CD4-positive, alpha-beta T cell (primary cell): ENCODE data around the gene KDM5A. TPM values are rescaled to one million over a fixed set of nuclear protein-coding genes. Genes with fewer than 3 reads are reported as not detected.

Source experiments
- ATAC-seq: fragments of 200-7000 bp; cut with Tn5 transposase; one replicate; pipeline ENCODE4 v1.10.0; 2022; ENCODE audit warnings: mild to moderate bottlenecking; ENCODE audit not compliant: poor library complexity
- CTCF ChIA-PET: fragments of 350-600 bp; sonication (Branson Sonifier 250); formaldehyde crosslinking; loops from one replicate; lab custom pipeline; 2021; ENCODE audit warnings: antibody characterized with exemption, inconsistent platforms; lab: Charles Lee
- POLR2A ChIA-PET: fragments of 350-600 bp; sonication (Branson Sonifier 250); formaldehyde crosslinking; loops from one replicate; lab custom pipeline; 2021; ENCODE audit warnings: antibody characterized with exemption, inconsistent platforms; lab: Charles Lee
- DNase-seq, 14 experiments: peaks; one replicate each; pipeline ENCODE4 v3.0.0-alpha.2; 2013 to 2020; ENCODE audit warnings: mixed read lengths in 2 of 14
- H3K27ac ChIP-seq, 2 donors: one replicate each; pipeline versions ENCODE4 v1.5.1 to v1.7.0; 2013; ENCODE audit warnings: low read length in 2 of 2, low read depth in 1 of 2, mild to moderate bottlenecking in 1 of 2
- H3K27me3 ChIP-seq, 2 experiments: 1 replicate in 1 of 2; 2 replicates in 1 of 2; pipeline versions ENCODE4 v1.6.1 to v1.7.0; 2013; ENCODE audit warnings: low read length in 2 of 2, control low read depth in 1 of 2, mild to moderate bottlenecking in 1 of 2, moderate library complexity in 1 of 2; ENCODE audit not compliant: insufficient read depth in 2 of 2, control insufficient read depth in 1 of 2
- H3K36me3 ChIP-seq: one replicate; pipeline ENCODE4 v1.6.1; 2013; ENCODE audit warnings: low read length, control low read depth; ENCODE audit not compliant: insufficient read depth
- H3K4me1 ChIP-seq: one replicate; pipeline ENCODE4 v1.6.1; 2013; ENCODE audit warnings: low read length, control low read depth; ENCODE audit not compliant: insufficient read depth
- H3K4me3 ChIP-seq: one replicate; pipeline ENCODE4 v1.5.1; 2013; ENCODE audit warnings: mild to moderate bottlenecking, low read length, moderate library complexity
- H3K9me3 ChIP-seq, 2 experiments: 1 replicate in 1 of 2; 2 replicates in 1 of 2; pipeline versions ENCODE4 v1.6.1 to v1.7.0; 2013; ENCODE audit warnings: low read length in 2 of 2, mild to moderate bottlenecking in 2 of 2, control low read depth in 1 of 2, moderate library complexity in 1 of 2; ENCODE audit not compliant: control insufficient read depth in 1 of 2, insufficient read depth in 1 of 2
- H3K27ac Mint-ChIP-seq: one replicate; pipeline ENCODE4 v1.8.0; 2020; ENCODE audit warnings: mixed read lengths
- H3K27me3 Mint-ChIP-seq: one replicate; pipeline ENCODE4 v1.8.0; 2021; ENCODE audit warnings: mixed read lengths
- H3K36me3 Mint-ChIP-seq: one replicate; pipeline ENCODE4 v1.8.0; 2021; ENCODE audit warnings: low read depth, mixed read lengths
- H3K4me1 Mint-ChIP-seq: one replicate; pipeline ENCODE4 v1.8.0; 2021; ENCODE audit warnings: low read depth, mixed read lengths
- H3K4me3 Mint-ChIP-seq: one replicate; pipeline ENCODE4 v1.8.0; 2020; ENCODE audit warnings: mild to moderate bottlenecking, mixed read lengths
- H3K9me3 Mint-ChIP-seq: one replicate; pipeline ENCODE4 v1.8.0; 2020; ENCODE audit warnings: mixed read lengths
- CTCF ChIP-seq: fragments of 200-600 bp; IDR thresholded peaks from one replicate; pipeline ENCODE4 v1.8.0; 2022; ENCODE audit warnings: antibody characterized with exemption, mild to moderate bottlenecking
- intact Hi-C, 2 experiments: fragments of 100-400 bp; cut with DNase I in 1 of 2; cut with micrococcal nuclease in 1 of 2; formaldehyde crosslinking; loops; one replicate each; pipeline versions ENCODE4 v1.15.1 to v1.9.0; 2023 to 2025; cut with DNase I, micrococcal nuclease
- total RNA-seq, 174 experiments: library from RNA in 2 of 174; stranded (reverse) in 2 of 174; gene quantifications; one replicate each; pipeline ENCODE4 v1.2.3 and lab custom pipeline; 2021 to 2026

KDM5A gene
- total RNA-seq, 2 experiments from 2014 or later = 149 to 151 TPM

- H3K9me3 Mint-ChIP-seq = no peaks in the 10 kb centered on the region
- H3K27me3 ChIP-seq = no peaks in the 10 kb centered on the region
Observed at GRCh38 chr12:272942-273341, 116.2 kb downstream of the KDM5A start.

DNA sequence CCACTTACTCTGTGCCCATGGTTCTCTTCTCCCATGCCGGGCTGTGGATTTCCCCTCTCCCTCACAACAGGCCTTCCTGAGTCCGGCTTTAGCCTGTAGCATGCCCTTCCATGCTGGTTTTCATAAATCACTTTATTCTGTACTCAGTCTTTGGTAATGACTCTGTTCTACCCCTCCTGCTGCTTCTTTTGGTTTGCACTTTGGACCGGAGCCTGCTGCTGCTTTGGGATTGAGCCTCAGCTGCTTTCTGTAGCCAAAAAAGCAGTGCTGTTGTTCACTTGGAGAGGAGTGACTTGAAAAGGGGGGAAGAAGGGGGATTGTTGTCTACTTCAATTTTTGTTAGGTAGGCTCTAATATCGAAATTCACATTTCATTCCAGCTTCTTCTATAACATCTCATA lies 118.0 kb downstream of the KDM5A start:
- Histone ChIP-seq H3K4me1 (no peaks in the 10 kb centered on the region), H3K4me3 (no peak overlapping the region), H3K36me3 (no peaks in the 10 kb centered on the region), H3K27ac (no peak overlapping the region), H3K9me3 (no peaks in the 10 kb centered on the region), H3K27me3 (no peaks in the 10 kb centered on the region)
- Mint-ChIP-seq H3K27me3 (no peaks in the 10 kb centered on the region), H3K36me3 (no peaks in the 10 kb centered on the region), H3K4me3 (no peak overlapping the region), H3K4me1 (no peaks in the 10 kb centered on the region), H3K27ac (no peak overlapping the region), H3K9me3 (no peaks in the 10 kb centered on the region)
- ATAC-seq (no peak), DNase-seq (no peak)
- ChIA-PET CTCF (no interaction called here), POLR2A (interaction anchor here (0.6 kb wide), 1 partner anchor 60 kb away, joined by 3 read pairs; no protein-coding TSS in a partner anchor)
- TF ChIP-seq CTCF = no peak
- intact Hi-C loops = no loop called here

More at GRCh38 chr12:272942-273341, 116.2 kb downstream of the KDM5A start:
- H3K4me3 Mint-ChIP-seq = no peak overlapping the region
- no peaks in the 10 kb centered on the region for H3K4me1 ChIP-seq
- H3K4me1 Mint-ChIP-seq = no peaks in the 10 kb centered on the region
- DNase-seq = no peak
- TF ChIP-seq CTCF = no peak
- ATAC-seq = no peak
- H3K27me3 Mint-ChIP-seq = no peaks in the 10 kb centered on the region
- ChIA-PET POLR2A (no interaction called here), CTCF (no interaction called here)
- no peaks in the 10 kb centered on the region for H3K36me3 ChIP-seq
- no peak overlapping the region for H3K4me3 ChIP-seq
- H3K36me3 Mint-ChIP-seq = no peaks in the 10 kb centered on the region
- H3K27ac Mint-ChIP-seq = no peak overlapping the region
- H3K9me3 ChIP-seq = no peaks in the 10 kb centered on the region
- H3K27ac ChIP-seq = no peak overlapping the region
- intact Hi-C loops = no loop called here

- Histone ChIP-seq H3K9me3 (no peaks in the 10 kb centered on the region), H3K36me3 (no peaks in the 10 kb centered on the region), H3K27ac (no peak overlapping the region), H3K4me3 (no peak overlapping the region), H3K4me1 (no peaks in the 10 kb centered on the region), H3K27me3 (no peaks in the 10 kb centered on the region)
- TF ChIP-seq CTCF = no peak
- Mint-ChIP-seq H3K9me3 (no peaks in the 10 kb centered on the region), H3K36me3 (no peaks in the 10 kb centered on the region), H3K4me3 (no peak overlapping the region), H3K4me1 (peaks cover 13% of the 10 kb centered on the region), H3K27me3 (no peaks in the 10 kb centered on the region), H3K27ac (no peak overlapping the region)
- ChIA-PET POLR2A (no interaction called here), CTCF (no interaction called here)
- intact Hi-C loops = no loop called here
- no peak for DNase-seq
- ATAC-seq = no peak
Observed at GRCh38 chr12:269191-269590, 119.9 kb downstream of the KDM5A start.
